ENCODE measurements around the gene FAM237A.

DNA sequence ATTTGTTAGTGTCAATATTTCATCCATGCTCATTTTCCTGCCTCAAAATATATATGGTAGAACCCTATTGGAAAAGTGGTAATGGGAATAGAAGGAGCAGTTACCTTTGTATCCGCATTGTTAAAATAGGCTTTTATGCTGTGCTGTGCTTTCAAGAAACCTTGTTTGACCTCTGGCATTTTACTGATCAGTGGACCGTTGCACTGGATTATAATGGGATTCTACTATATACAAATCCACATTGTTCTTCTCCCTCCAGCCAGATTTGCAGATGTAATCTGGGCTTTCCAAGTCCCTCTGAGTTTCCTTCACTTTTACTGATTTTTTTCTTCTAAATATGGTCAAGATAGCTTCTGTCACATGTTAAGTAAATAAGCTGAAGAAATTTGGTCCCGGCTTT lies 23.3 kb upstream of the FAM237A start:
- TF ChIP-seq POLR2A (IDR thresholded peaks at IDR 0.05), result no peak
- TF ChIP-seq, protein P1, sequence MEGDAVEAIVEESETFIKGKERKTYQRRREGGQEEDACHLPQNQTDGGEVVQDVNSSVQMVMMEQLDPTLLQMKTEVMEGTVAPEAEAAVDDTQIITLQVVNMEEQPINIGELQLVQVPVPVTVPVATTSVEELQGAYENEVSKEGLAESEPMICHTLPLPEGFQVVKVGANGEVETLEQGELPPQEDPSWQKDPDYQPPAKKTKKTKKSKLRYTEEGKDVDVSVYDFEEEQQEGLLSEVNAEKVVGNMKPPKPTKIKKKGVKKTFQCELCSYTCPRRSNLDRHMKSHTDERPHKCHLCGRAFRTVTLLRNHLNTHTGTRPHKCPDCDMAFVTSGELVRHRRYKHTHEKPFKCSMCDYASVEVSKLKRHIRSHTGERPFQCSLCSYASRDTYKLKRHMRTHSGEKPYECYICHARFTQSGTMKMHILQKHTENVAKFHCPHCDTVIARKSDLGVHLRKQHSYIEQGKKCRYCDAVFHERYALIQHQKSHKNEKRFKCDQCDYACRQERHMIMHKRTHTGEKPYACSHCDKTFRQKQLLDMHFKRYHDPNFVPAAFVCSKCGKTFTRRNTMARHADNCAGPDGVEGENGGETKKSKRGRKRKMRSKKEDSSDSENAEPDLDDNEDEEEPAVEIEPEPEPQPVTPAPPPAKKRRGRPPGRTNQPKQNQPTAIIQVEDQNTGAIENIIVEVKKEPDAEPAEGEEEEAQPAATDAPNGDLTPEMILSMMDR (IDR thresholded peaks at IDR 0.05), result no peak

All from heart left ventricle (tissue), 13 donors.